HG02678 (cell line): Measurements from ENCODE around the gene HORMAD2.

ENCODE experiments used
- ATAC-seq: cut with Tn5 transposase; IDR thresholded peaks from one replicate; pipeline ENCODE4 v1.9.1; 2021; ENCODE audit warnings: mild to moderate bottlenecking, moderate library complexity; ENCODE audit not compliant: unreplicated experiment

The HORMAD2 gene

GRCh38 chr22:30159561-30160353 lies 79.5 kb downstream of the HORMAD2 start:
- no peak for ATAC-seq

- ATAC-seq: no peak
Measured at GRCh38 chr22:30161051-30161469, 80.8 kb downstream of the HORMAD2 start.

GRCh38 chr22:30167296-30167695 lies 87.0 kb downstream of the HORMAD2 start:
- ATAC-seq: no peak

- no peak for ATAC-seq
Measured at GRCh38 chr22:30167734-30168133, 87.5 kb downstream of the HORMAD2 start.

DNA sequence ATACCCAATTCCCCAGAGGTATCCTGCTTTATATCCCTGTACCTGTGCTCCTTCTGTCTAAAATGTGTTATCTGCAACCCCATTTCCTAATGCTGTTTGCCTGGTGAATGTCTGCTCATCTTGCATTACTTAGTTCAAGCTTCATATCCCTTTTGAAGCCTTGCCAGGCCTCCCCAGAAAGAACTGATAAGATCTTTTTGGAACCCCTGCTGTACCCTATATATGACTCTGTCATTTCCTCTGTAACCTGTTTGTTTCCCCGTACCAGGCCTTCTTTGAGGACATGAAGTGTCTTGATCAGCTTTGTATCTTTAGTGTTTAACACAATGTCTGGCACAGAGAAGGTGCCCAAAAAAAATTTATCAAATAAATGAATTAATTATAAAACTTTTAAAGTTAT lies 88.7 kb downstream of the HORMAD2 start:
- no peak for ATAC-seq

DNA sequence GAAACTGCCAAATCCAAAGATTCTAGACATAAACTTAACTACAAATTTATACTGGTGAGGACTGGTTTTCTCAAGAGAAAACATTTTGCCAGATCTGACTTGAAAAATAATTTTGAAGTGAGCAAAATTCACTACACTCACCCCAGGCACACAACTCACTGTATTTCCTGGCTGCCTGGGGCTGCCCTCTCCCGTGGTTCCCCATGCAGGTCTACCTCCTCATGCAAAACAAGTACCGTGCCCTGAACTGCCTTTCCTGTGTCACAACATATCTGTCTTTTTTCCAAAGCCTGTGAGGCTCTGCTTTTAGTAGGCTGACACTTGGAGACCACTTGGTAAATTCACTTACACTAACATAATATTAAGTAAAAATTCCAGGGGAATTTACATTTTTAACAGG lies 89.9 kb downstream of the HORMAD2 start:
- no peak for ATAC-seq

- no peak for ATAC-seq
Measured at GRCh38 chr22:30171008-30171407, 90.7 kb downstream of the HORMAD2 start.

DNA sequence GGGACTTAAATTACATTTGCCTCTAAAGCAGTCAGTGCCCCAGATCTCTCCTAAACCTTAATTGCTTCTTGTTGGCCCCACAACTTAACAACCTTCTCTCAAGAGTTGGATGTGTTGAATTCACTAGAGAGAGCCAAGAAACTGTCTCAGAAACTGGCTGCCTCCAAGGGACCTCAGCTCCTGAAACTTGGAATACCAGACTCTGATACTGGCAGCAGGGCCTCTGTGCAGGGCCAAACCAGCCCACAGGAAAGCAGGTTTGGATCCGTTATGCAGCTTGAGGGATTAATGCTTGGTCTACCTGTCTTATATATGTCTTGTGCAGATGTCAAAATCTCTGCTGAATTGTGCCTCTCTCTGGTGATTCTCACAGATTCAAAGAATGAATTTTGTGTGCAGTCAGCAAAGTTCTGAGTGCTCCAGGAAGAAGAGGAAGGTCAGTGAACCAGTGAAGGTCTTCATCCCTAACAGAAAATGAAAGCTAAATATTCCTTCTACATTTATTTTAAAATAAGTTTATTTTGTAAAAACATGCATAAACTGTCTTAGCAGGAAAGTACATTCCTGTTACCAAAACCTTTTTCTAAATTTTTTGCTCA lies 95.5 kb downstream of the HORMAD2 start:
- ATAC-seq: no peak

- ATAC-seq: no peak
Measured at GRCh38 chr22:30176431-30176830, 96.2 kb downstream of the HORMAD2 start.

- no peak for ATAC-seq
Measured at GRCh38 chr22:30178181-30179126, 98.2 kb downstream of the HORMAD2 start.

GRCh38 chr22:30180616-30181015 lies 100.4 kb downstream of the HORMAD2 start:
- no peak for ATAC-seq

- ATAC-seq: no peak
Measured at GRCh38 chr22:30181459-30182349, 101.4 kb downstream of the HORMAD2 start.

GRCh38 chr22:30182350-30182745 lies 102.1 kb downstream of the HORMAD2 start:
- ATAC-seq: no peak

DNA sequence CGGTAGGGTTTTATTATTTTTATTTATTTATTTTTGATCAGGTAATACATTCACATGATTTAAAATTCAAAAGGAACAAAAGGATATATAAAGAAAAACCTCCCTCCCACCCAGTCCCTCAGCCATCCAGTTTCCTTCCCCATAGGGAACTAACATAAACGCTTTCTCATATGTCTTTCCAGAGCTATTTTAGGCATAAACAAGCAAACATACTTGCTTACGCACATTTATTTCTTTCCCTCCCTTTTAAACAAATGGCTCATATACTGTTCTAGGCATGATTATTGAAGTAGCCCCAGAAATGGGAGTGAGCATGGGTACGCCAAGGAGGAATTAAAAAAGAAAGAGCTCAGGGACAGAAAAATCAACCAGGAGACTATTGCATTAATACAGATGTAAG lies 102.6 kb downstream of the HORMAD2 start:
- ATAC-seq: no peak

DNA sequence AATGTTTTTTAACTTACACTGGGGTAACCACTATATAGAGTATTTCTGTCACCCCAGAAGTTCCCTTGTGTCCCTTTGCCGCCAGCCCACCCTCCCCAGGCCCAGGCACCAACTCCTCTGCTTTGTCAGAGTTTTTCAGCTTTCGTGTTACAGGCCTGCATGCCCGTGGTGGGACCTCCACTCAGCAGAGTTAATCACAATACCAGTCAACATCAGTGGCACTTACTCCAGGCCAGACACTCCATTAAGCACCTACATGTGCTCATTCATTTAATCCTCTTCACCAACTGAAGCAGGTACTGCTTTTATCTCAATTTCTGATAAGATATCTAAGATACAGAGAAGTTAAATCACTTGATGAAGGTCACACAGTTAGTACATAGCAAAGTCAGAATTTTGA lies 103.0 kb downstream of the HORMAD2 start:
- ATAC-seq: no peak

- ATAC-seq: no peak
Measured at GRCh38 chr22:30183861-30184278, 103.6 kb downstream of the HORMAD2 start.

DNA sequence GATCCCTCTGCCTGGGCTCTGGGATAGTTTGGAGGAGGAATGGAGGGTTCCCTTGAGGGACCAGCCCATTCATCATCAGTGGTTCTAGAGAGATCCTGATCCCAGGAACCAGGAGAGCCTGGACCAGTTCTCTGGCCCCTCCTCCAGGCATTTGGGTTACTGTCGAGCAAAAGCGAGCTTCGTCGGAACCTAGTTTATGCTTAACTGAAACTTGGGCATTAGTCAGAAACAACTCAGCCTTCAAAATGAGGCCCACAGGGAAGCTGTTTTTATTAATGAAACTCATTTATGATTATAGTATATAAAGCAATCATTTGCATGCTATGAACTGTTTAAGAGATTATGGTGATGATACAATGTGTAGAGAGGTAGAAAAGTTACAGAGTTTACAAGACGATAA lies 104.9 kb downstream of the HORMAD2 start:
- ATAC-seq: no peak

GRCh38 chr22:30185549-30185948 lies 105.3 kb downstream of the HORMAD2 start:
- ATAC-seq: no peak

DNA sequence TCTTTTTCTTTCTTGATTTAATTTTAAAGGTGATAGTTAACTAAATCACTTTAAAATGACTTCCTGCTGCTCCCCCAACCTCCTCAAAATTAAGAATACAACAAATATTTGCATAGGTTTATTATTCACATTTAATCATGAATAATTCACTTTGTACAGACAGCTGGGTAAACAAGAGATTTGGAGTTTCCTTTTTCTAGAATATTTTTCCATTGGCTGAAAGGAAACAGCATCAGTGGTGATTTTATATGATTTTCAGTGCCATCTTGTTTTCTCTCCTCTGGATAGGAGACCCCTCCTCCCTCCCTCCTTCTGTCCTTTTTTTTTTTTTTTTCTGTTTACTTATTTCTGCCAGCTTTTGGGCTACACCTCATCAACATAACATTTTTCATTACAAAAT lies 105.8 kb downstream of the HORMAD2 start:
- no peak for ATAC-seq

- no peak for ATAC-seq
Measured at GRCh38 chr22:30186510-30186909, 106.2 kb downstream of the HORMAD2 start.
